Colonic mucosa (tissue), 4 donors: ENCODE measurements around the gene FGF8. TPM values are rescaled to one million over a fixed set of nuclear protein-coding genes. Genes with fewer than 3 reads are reported as not detected.

Experiments
- DNase-seq: peaks from one replicate; pipeline ENCODE4 v3.0.0-alpha.2; 2020
- H3K27ac ChIP-seq: fragments of 200-600 bp; one replicate; pipeline ENCODE4 v1.8.0; 2021
- H3K27me3 ChIP-seq: fragments of 200-600 bp; one replicate; pipeline ENCODE4 v1.8.0; 2021
- H3K36me3 ChIP-seq: fragments of 200-600 bp; one replicate; pipeline ENCODE4 v1.8.0; 2021
- H3K4me1 ChIP-seq: fragments of 200-600 bp; one replicate; pipeline ENCODE4 v1.8.0; 2021; ENCODE audit warnings: mild to moderate bottlenecking
- H3K4me3 ChIP-seq: fragments of 200-600 bp; one replicate; pipeline ENCODE4 v1.8.0; 2021
- H3K9ac ChIP-seq, 2 donors: one replicate each; pipeline ENCODE4 v1.7.0; 2013; ENCODE audit warnings: control low read depth in 2 of 2, low read depth in 2 of 2, low read length in 2 of 2
- H3K9me3 ChIP-seq: fragments of 200-600 bp; one replicate; pipeline ENCODE4 v1.8.0; 2021
- intact Hi-C: fragments of 100-400 bp; cut with DNase I; formaldehyde crosslinking; loops from one replicate; pipeline ENCODE4 v1.14.1; 2022
- total RNA-seq, 2 donors: library from RNA; stranded (reverse); fragmentation: NEBNext Ultra II Directional in 1 of 2; extraction: Animal tissue kit (Norgen Biotek cat#: 25700) in 1 of 2; gene quantifications; one replicate each; pipeline ENCODE4 v1.2.1, GENCODE V29; 2021
- TF ChIP-seq, protein P1 (sequence below): fragments of 200-600 bp; IDR thresholded peaks from one replicate; pipeline ENCODE4 v1.8.0; 2022; ENCODE audit warnings: antibody characterized with exemption, mild to moderate bottlenecking
- donor health status: healthy.
- donor health status: DM: no; HTN: no; CAD: no.
- donor health status: DM: no; HTN: no; CAD: no.

FGF8 gene
- total RNA-seq, 2 donors from 2014 or later, result not detected

- DNase-seq, result no peak
- intact Hi-C loops, result no loop called here
- no peak overlapping the region for H3K9ac ChIP-seq
- TF ChIP-seq, protein P1, sequence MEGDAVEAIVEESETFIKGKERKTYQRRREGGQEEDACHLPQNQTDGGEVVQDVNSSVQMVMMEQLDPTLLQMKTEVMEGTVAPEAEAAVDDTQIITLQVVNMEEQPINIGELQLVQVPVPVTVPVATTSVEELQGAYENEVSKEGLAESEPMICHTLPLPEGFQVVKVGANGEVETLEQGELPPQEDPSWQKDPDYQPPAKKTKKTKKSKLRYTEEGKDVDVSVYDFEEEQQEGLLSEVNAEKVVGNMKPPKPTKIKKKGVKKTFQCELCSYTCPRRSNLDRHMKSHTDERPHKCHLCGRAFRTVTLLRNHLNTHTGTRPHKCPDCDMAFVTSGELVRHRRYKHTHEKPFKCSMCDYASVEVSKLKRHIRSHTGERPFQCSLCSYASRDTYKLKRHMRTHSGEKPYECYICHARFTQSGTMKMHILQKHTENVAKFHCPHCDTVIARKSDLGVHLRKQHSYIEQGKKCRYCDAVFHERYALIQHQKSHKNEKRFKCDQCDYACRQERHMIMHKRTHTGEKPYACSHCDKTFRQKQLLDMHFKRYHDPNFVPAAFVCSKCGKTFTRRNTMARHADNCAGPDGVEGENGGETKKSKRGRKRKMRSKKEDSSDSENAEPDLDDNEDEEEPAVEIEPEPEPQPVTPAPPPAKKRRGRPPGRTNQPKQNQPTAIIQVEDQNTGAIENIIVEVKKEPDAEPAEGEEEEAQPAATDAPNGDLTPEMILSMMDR, result no peak
- peaks cover 10% of the 10 kb centered on the region for H3K4me1 ChIP-seq
- H3K27me3 ChIP-seq, result no peaks in the 10 kb centered on the region
- H3K36me3 ChIP-seq, result peaks cover 20% of the 10 kb centered on the region
- H3K27ac ChIP-seq, result no peak overlapping the region
- no peaks in the 10 kb centered on the region for H3K9me3 ChIP-seq
- H3K4me3 ChIP-seq, result no peak overlapping the region
Measured at GRCh38 chr10:101785801-101786200, 9.9 kb upstream of the FGF8 start.

GRCh38 chr10:101784558-101784957 lies 8.6 kb upstream of the FGF8 start:
- H3K4me1 ChIP-seq, result peaks cover 18% of the 10 kb centered on the region

GRCh38 chr10:101783736-101784118 lies 7.8 kb upstream of the FGF8 start:
- Histone ChIP-seq H3K27ac (peak overlapping the region; percentile 8), H3K9me3 (no peaks in the 10 kb centered on the region), H3K36me3 (peaks cover 11% of the 10 kb centered on the region), H3K9ac (peak overlapping the region in 1 of 2 donors; percentile 68), H3K4me3 (peak overlapping the region; percentile 54), H3K4me1 (peaks cover 20% of the 10 kb centered on the region), H3K27me3 (no peaks in the 10 kb centered on the region)
- intact Hi-C loops, result loop anchor here (5.0 kb wide), 2 partner anchors 181 to 196 kb away; partner anchors contain the start of genes DPCD and POLL
- DNase-seq, result no peak
- TF ChIP-seq, protein P1, result no peak

More at GRCh38 chr10:101784558-101784957, 8.6 kb upstream of the FGF8 start:
- H3K4me3 ChIP-seq, result no peak overlapping the region
- no peak overlapping the region for H3K9ac ChIP-seq
- H3K36me3 ChIP-seq, result peaks cover 18% of the 10 kb centered on the region
- no peaks in the 10 kb centered on the region for H3K9me3 ChIP-seq
- no peaks in the 10 kb centered on the region for H3K27me3 ChIP-seq
- no peak for DNase-seq
- TF ChIP-seq, protein P1, result no peak
- no peak overlapping the region for H3K27ac ChIP-seq
- intact Hi-C loops, result loop anchor here (5.0 kb wide), 2 partner anchors 182 to 197 kb away; partner anchors contain the start of genes DPCD and POLL

DNA sequence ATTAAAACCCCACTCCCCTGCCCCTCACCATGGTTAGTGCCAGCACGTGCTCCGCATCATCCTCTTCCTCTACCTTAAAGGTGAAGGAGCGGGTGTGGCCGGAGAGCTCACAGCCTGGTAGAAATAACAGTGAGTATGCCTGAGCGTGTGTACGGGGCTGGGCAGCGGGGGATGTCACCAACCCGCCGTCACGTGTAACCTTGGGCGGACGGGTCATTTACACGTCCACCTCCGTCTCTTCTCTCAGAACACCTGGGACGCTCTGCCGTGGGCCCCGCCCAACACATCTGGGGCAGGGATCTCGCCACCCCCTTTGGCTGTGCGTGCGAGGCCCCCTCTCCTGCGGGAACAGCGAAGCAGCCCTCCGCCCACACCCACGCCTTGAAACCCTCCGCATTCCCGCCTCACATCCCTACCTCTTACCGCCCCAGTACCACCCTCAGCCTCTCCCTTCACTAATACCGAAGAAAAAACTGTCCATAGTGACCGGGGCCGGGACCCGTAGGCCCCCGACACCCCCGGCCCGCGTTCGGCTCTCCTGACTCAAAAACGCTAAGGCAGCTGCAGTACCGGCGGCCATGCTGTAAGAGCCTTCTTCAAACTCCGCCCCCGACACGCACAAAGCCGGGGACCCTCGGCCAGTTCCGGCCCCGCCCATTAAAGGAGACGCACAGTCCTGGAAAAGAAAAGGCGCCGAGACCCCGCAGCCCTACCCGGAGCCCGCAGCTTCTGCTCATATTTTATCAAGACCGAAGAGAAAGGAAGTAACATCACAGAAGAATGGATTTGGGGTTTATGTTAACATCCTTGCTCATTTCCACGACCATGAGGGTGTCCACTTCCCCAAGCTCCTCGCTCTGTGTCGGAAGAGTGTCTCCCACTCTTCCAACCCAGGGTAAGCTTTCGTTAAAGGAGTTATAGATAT lies 7.2 kb upstream of the FGF8 start, which contains the start of gene NPM3:
NPM3 (minus strand) TSS at position 636 of the 925 bp plus-strand sequence; CDS start at position 580, 56 bp downstream.
- peak; percentile 91 for DNase-seq
- TF ChIP-seq, protein P1, result no peak
- H3K9me3 ChIP-seq, result no peaks in the 10 kb centered on the region
- intact Hi-C loops, result loop anchor here (5.0 kb wide), 2 partner anchors 181 to 196 kb away; partner anchors contain the start of genes DPCD and POLL
- H3K36me3 ChIP-seq, result peaks cover 11% of the 10 kb centered on the region
- H3K9ac ChIP-seq, result peak within 1 kb of the TSS; percentile 68 to 74
- peaks cover 20% of the 10 kb centered on the region for H3K4me1 ChIP-seq
- H3K4me3 ChIP-seq, result peak within 1 kb of the TSS; percentile 54
- H3K27ac ChIP-seq, result peak within 1 kb of the TSS; percentile 8
- H3K27me3 ChIP-seq, result no peaks in the 10 kb centered on the region

DNA sequence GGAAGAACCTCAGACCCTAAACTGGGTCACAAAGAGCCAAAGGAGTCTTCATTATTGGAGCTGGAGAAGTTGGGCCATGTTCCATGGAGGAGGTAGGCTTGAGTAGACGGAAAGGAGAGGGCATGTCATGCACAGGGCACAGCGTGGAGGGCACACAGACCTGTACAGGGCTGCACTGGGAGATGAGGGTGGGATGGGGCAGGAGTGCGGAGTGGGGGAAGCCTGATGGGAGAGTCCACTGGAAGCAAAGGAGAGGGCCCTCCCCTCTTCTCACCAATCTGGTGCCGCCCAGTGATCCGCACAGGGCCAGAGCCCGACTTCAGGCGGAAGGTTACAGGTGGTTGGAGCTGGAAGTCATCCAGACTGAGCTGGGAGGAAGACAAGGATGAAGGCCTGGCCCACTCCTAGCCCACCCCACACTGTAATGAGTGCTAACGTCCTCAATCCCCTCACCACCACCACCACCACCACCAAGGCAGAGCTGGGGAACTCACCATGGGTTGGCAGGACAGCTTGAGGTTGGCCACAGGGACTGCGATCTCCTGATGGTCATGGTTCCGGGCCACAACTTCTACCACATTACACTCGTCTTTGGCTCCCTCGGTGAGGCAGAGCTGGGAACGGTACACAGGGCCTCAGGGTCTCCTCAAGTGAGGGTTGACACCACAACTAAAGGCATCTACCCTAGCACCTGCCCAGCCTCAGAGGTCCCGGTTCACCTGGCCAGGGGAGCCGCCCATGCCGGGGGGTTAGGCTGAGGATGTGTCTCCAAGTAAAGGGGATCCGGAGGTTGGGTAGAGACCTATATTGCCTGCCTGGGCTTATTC lies 6.3 kb upstream of the FGF8 start:
- Histone ChIP-seq H3K36me3 (peaks cover 7% of the 10 kb centered on the region), H3K27me3 (no peaks in the 10 kb centered on the region), H3K4me3 (peak overlapping the region; percentile 54), H3K27ac (no peak overlapping the region), H3K4me1 (peaks cover 20% of the 10 kb centered on the region), H3K9me3 (no peaks in the 10 kb centered on the region), H3K9ac (peak overlapping the region in 1 of 2 donors; percentile 68)
- intact Hi-C loops, result loop anchor here (5.0 kb wide), 2 partner anchors 180 to 195 kb away; partner anchors contain the start of genes DPCD and POLL
- no peak for DNase-seq
- TF ChIP-seq, protein P1, result no peak
